ENCODE measurements around the gene YJU2. TPM values are rescaled to one million over a fixed set of nuclear protein-coding genes. Genes with fewer than 3 reads are reported as not detected.

Gene YJU2
- total and polyA plus RNA-seq, 2 experiments from 2014 or later = 28.8 to 33.4 TPM

- no peak for TF ChIP-seq REST (IDR thresholded peaks at IDR 0.05; ENCODE audit: unreplicated experiment)
- TF ChIP-seq CTCF (conservative IDR thresholded peaks at IDR 0.05; ENCODE audit: low read depth in 2 of 2) = peak; percentile 42 to 63; a peak in 2 of 4 replicates
Observed at GRCh38 chr19:4208385-4209094, 38.3 kb upstream of the YJU2 start (continued).

- H3K9me3 Mint-ChIP-seq = no peaks in the 10 kb centered on the region
- ATAC-seq (no peak), DNase-seq (ENCODE audit: low spot score) (no peak)
- Histone ChIP-seq H3K36me3 (ENCODE audit: insufficient read depth) (no peaks in the 10 kb centered on the region), H3K9me2 (ENCODE audit: insufficient read depth) (no peaks in the 10 kb centered on the region), H3K4me1 (ENCODE audit: insufficient read depth) (no peaks in the 10 kb centered on the region), H2AFZ (no peak overlapping the region), H3K27me3 (ENCODE audit: insufficient read depth) (no peaks in the 10 kb centered on the region), H3F3A (replicated peaks; ENCODE audit: low read depth) (peaks cover 4% of the 10 kb centered on the region; the same call in 1 of the 2 replicates), H4K20me1 (replicated peaks; ENCODE audit: insufficient read depth) (no peaks in the 10 kb centered on the region; the same call in 1 of the 2 replicates), H3K27ac (ENCODE audit: low read depth) (no peak overlapping the region), H3K4me3 (no peak overlapping the region), H3K79me2 (replicated peaks; ENCODE audit: insufficient read depth) (no peaks in the 10 kb centered on the region), H3K4me2 (no peak overlapping the region)
- no peak overlapping the region for H3K4me3 Mint-ChIP-seq
- TF ChIP-seq CTCF (conservative IDR thresholded peaks at IDR 0.05; ENCODE audit: low read depth in 2 of 2) (no peak), STAT1 (IDR thresholded peaks at IDR 0.05; ENCODE audit: unreplicated experiment) (no peak), CREB1 (CRISPR knock-in tag; IDR thresholded peaks at IDR 0.05; ENCODE audit: low read depth) (no peak), ETS1 (IDR thresholded peaks at IDR 0.05) (no peak), POLR2AphosphoS5 (IDR thresholded peaks at IDR 0.05; ENCODE audit: low read depth) (no peak), EZH2 (IDR thresholded peaks at IDR 0.05; ENCODE audit: low read depth, unreplicated experiment) (no peak), NANOG (IDR thresholded peaks at IDR 0.05; ENCODE audit: borderline replicate concordance) (no peak)
- H3K27me3 Mint-ChIP-seq (ENCODE audit: insufficient read depth, low read depth, poor library complexity) = peaks cover 9% of the 10 kb centered on the region
- H3K27ac Mint-ChIP-seq = no peak overlapping the region
- peaks cover 4% of the 10 kb centered on the region; the same call in 2 of the 3 replicates for H3K4me1 Mint-ChIP-seq
- H3K36me3 Mint-ChIP-seq (ENCODE audit: low read depth) = peaks cover 3% of the 10 kb centered on the region; the same call in 2 of the 3 replicates
Observed at GRCh38 chr19:4210166-4210731, 36.6 kb upstream of the YJU2 start.
